Measurements from ENCODE around the gene NALCN.

The NALCN gene

GRCh38 chr13:101205408-101205807, 210.9 kb downstream of the NALCN start:
- H3K27me3 ChIP-seq (ENCODE audit: control insufficient read depth, insufficient read depth, low read length), result no peaks in the 10 kb centered on the region
- H3K27ac ChIP-seq (ENCODE audit: low read depth, low read length), result no peak overlapping the region
- no peaks in the 10 kb centered on the region for H3K36me3 ChIP-seq (ENCODE audit: control insufficient read depth, insufficient read depth, low read length)
- no peaks in the 10 kb centered on the region for H3K4me1 ChIP-seq (ENCODE audit: control insufficient read depth, insufficient read depth, low read length)
- no peak overlapping the region for H3K9ac ChIP-seq (ENCODE audit: low read length)
- no peak overlapping the region for H3K4me3 ChIP-seq (ENCODE audit: low read length)

- H3K36me3 ChIP-seq (ENCODE audit: control insufficient read depth, insufficient read depth, low read length), result no peaks in the 10 kb centered on the region
- H3K4me1 ChIP-seq (ENCODE audit: control insufficient read depth, insufficient read depth, low read length), result no peaks in the 10 kb centered on the region
- no peak overlapping the region for H3K27ac ChIP-seq (ENCODE audit: low read depth, low read length)
- no peaks in the 10 kb centered on the region for H3K27me3 ChIP-seq (ENCODE audit: control insufficient read depth, insufficient read depth, low read length)
- no peak overlapping the region for H3K9ac ChIP-seq (ENCODE audit: low read length)
- no peak overlapping the region for H3K4me3 ChIP-seq (ENCODE audit: low read length)
Observed at GRCh38 chr13:101204270-101205020, 211.9 kb downstream of the NALCN start.

GRCh38 chr13:101202590-101202989, 213.7 kb downstream of the NALCN start:
- Histone ChIP-seq H3K4me1 (ENCODE audit: control insufficient read depth, insufficient read depth, low read length) (no peaks in the 10 kb centered on the region), H3K27ac (ENCODE audit: low read depth, low read length) (no peak overlapping the region), H3K4me3 (ENCODE audit: low read length) (no peak overlapping the region), H3K27me3 (ENCODE audit: control insufficient read depth, insufficient read depth, low read length) (no peaks in the 10 kb centered on the region), H3K36me3 (ENCODE audit: control insufficient read depth, insufficient read depth, low read length) (no peaks in the 10 kb centered on the region), H3K9ac (ENCODE audit: low read length) (no peak overlapping the region)

- H3K27ac ChIP-seq (ENCODE audit: low read depth, low read length), result no peak overlapping the region
- H3K9ac ChIP-seq (ENCODE audit: low read length), result no peak overlapping the region
- H3K4me3 ChIP-seq (ENCODE audit: low read length), result no peak overlapping the region
- no peaks in the 10 kb centered on the region for H3K27me3 ChIP-seq (ENCODE audit: control insufficient read depth, insufficient read depth, low read length)
- no peaks in the 10 kb centered on the region for H3K4me1 ChIP-seq (ENCODE audit: control insufficient read depth, insufficient read depth, low read length)
- H3K36me3 ChIP-seq (ENCODE audit: control insufficient read depth, insufficient read depth, low read length), result no peaks in the 10 kb centered on the region
Observed at GRCh38 chr13:101190976-101191375, 225.3 kb downstream of the NALCN start.

- Histone ChIP-seq H3K27me3 (ENCODE audit: control insufficient read depth, insufficient read depth, low read length) (no peaks in the 10 kb centered on the region), H3K4me3 (ENCODE audit: low read length) (no peak overlapping the region), H3K27ac (ENCODE audit: low read depth, low read length) (no peak overlapping the region)
Observed at GRCh38 chr13:101190337-101190736, 226.0 kb downstream of the NALCN start.

GRCh38 chr13:101185606-101186005, 230.7 kb downstream of the NALCN start:
- H3K4me3 ChIP-seq (ENCODE audit: low read length), result no peak overlapping the region
- no peaks in the 10 kb centered on the region for H3K4me1 ChIP-seq (ENCODE audit: control insufficient read depth, insufficient read depth, low read length)
- H3K36me3 ChIP-seq (ENCODE audit: control insufficient read depth, insufficient read depth, low read length), result no peaks in the 10 kb centered on the region
- no peak overlapping the region for H3K9ac ChIP-seq (ENCODE audit: low read length)
- no peak overlapping the region for H3K27ac ChIP-seq (ENCODE audit: low read depth, low read length)
- H3K27me3 ChIP-seq (ENCODE audit: control insufficient read depth, insufficient read depth, low read length), result no peaks in the 10 kb centered on the region

More at GRCh38 chr13:101190337-101190736, 226.0 kb downstream of the NALCN start:
- Histone ChIP-seq H3K9ac (ENCODE audit: low read length) (no peak overlapping the region), H3K36me3 (ENCODE audit: control insufficient read depth, insufficient read depth, low read length) (no peaks in the 10 kb centered on the region), H3K4me1 (ENCODE audit: control insufficient read depth, insufficient read depth, low read length) (no peaks in the 10 kb centered on the region)

GRCh38 chr13:101181076-101181685, 235.1 kb downstream of the NALCN start:
- Histone ChIP-seq H3K27me3 (ENCODE audit: control insufficient read depth, insufficient read depth, low read length) (no peaks in the 10 kb centered on the region), H3K9ac (ENCODE audit: low read length) (no peak overlapping the region), H3K4me3 (ENCODE audit: low read length) (no peak overlapping the region), H3K36me3 (ENCODE audit: control insufficient read depth, insufficient read depth, low read length) (no peaks in the 10 kb centered on the region), H3K27ac (ENCODE audit: low read depth, low read length) (no peak overlapping the region), H3K4me1 (ENCODE audit: control insufficient read depth, insufficient read depth, low read length) (no peaks in the 10 kb centered on the region)

- no peaks in the 10 kb centered on the region for H3K36me3 ChIP-seq (ENCODE audit: control insufficient read depth, insufficient read depth, low read length)
- H3K9ac ChIP-seq (ENCODE audit: low read length), result no peak overlapping the region
- H3K4me3 ChIP-seq (ENCODE audit: low read length), result no peak overlapping the region
- no peaks in the 10 kb centered on the region for H3K27me3 ChIP-seq (ENCODE audit: control insufficient read depth, insufficient read depth, low read length)
- no peaks in the 10 kb centered on the region for H3K4me1 ChIP-seq (ENCODE audit: control insufficient read depth, insufficient read depth, low read length)
- H3K27ac ChIP-seq (ENCODE audit: low read depth, low read length), result no peak overlapping the region
Observed at GRCh38 chr13:101179021-101179420, 237.3 kb downstream of the NALCN start.

GRCh38 chr13:101178406-101178805, 237.9 kb downstream of the NALCN start:
- no peak overlapping the region for H3K9ac ChIP-seq (ENCODE audit: low read length)
- H3K36me3 ChIP-seq (ENCODE audit: control insufficient read depth, insufficient read depth, low read length), result no peaks in the 10 kb centered on the region
- no peak overlapping the region for H3K4me3 ChIP-seq (ENCODE audit: low read length)
- no peaks in the 10 kb centered on the region for H3K27me3 ChIP-seq (ENCODE audit: control insufficient read depth, insufficient read depth, low read length)
- no peaks in the 10 kb centered on the region for H3K4me1 ChIP-seq (ENCODE audit: control insufficient read depth, insufficient read depth, low read length)
- no peak overlapping the region for H3K27ac ChIP-seq (ENCODE audit: low read depth, low read length)

- Histone ChIP-seq H3K27me3 (ENCODE audit: control insufficient read depth, insufficient read depth, low read length) (no peaks in the 10 kb centered on the region), H3K9ac (ENCODE audit: low read length) (no peak overlapping the region), H3K27ac (ENCODE audit: low read depth, low read length) (no peak overlapping the region), H3K4me1 (ENCODE audit: control insufficient read depth, insufficient read depth, low read length) (no peaks in the 10 kb centered on the region), H3K4me3 (ENCODE audit: low read length) (no peak overlapping the region), H3K36me3 (ENCODE audit: control insufficient read depth, insufficient read depth, low read length) (no peaks in the 10 kb centered on the region)
Observed at GRCh38 chr13:101170306-101170705, 246.0 kb downstream of the NALCN start.

GRCh38 chr13:101157261-101157660, 259.0 kb downstream of the NALCN start:
- H3K27ac ChIP-seq (ENCODE audit: low read depth, low read length), result no peak overlapping the region
- H3K9ac ChIP-seq (ENCODE audit: low read length), result no peak overlapping the region
- no peak overlapping the region for H3K4me3 ChIP-seq (ENCODE audit: low read length)
- H3K27me3 ChIP-seq (ENCODE audit: control insufficient read depth, insufficient read depth, low read length), result no peaks in the 10 kb centered on the region
- H3K4me1 ChIP-seq (ENCODE audit: control insufficient read depth, insufficient read depth, low read length), result no peaks in the 10 kb centered on the region
- no peaks in the 10 kb centered on the region for H3K36me3 ChIP-seq (ENCODE audit: control insufficient read depth, insufficient read depth, low read length)

- no peaks in the 10 kb centered on the region for H3K27me3 ChIP-seq (ENCODE audit: control insufficient read depth, insufficient read depth, low read length)
- no peak overlapping the region for H3K9ac ChIP-seq (ENCODE audit: low read length)
- no peak overlapping the region for H3K27ac ChIP-seq (ENCODE audit: low read depth, low read length)
- no peaks in the 10 kb centered on the region for H3K36me3 ChIP-seq (ENCODE audit: control insufficient read depth, insufficient read depth, low read length)
- H3K4me3 ChIP-seq (ENCODE audit: low read length), result no peak overlapping the region
- no peaks in the 10 kb centered on the region for H3K4me1 ChIP-seq (ENCODE audit: control insufficient read depth, insufficient read depth, low read length)
Observed at GRCh38 chr13:101155920-101156319, 260.4 kb downstream of the NALCN start.

GRCh38 chr13:101152184-101152583, 264.1 kb downstream of the NALCN start:
- Histone ChIP-seq H3K4me3 (ENCODE audit: low read length) (no peak overlapping the region), H3K27ac (ENCODE audit: low read depth, low read length) (no peak overlapping the region), H3K4me1 (ENCODE audit: control insufficient read depth, insufficient read depth, low read length) (no peaks in the 10 kb centered on the region), H3K27me3 (ENCODE audit: control insufficient read depth, insufficient read depth, low read length) (no peaks in the 10 kb centered on the region), H3K9ac (ENCODE audit: low read length) (no peak overlapping the region), H3K36me3 (ENCODE audit: control insufficient read depth, insufficient read depth, low read length) (no peaks in the 10 kb centered on the region)

Data from rectal smooth muscle tissue (tissue), 1 donor.